HepG2 (cell line): ENCODE results near the gene NOL12. TPM values are rescaled to one million over a fixed set of nuclear protein-coding genes. Genes with fewer than 3 reads are reported as not detected.

ENCODE experiments used
- ARNTL ChIP-seq: sonication (generic); formaldehyde crosslinking; IDR thresholded peaks from 2 replicates; pipeline ENCODE4 v1.4.0; 2020; ENCODE audit warnings: mild to moderate bottlenecking, missing genetic modification reagents
- ATAD3A ChIP-seq: sonication (generic); formaldehyde crosslinking; IDR thresholded peaks from 2 replicates; pipeline ENCODE4 v1.4.0; 2020; ENCODE audit warnings: missing genetic modification reagents
- FOSL1 ChIP-seq: sonication (generic); formaldehyde crosslinking; IDR thresholded peaks from 2 replicates; pipeline ENCODE4 v1.9.0; 2021; ENCODE audit warnings: missing genetic modification reagents, borderline replicate concordance
- GATAD2A ChIP-seq: IDR thresholded peaks from 2 replicates; pipeline ENCODE4 v1.6.1; 2016
- GFI1 ChIP-seq: sonication (generic); formaldehyde crosslinking; IDR thresholded peaks from 2 replicates; pipeline ENCODE4 v1.5.0; 2020; ENCODE audit warnings: missing genetic modification reagents, mild to moderate bottlenecking, borderline replicate concordance
- KDM5A ChIP-seq: fragments of 200-600 bp; sonication (generic); IDR thresholded peaks from 2 replicates; pipeline ENCODE4 v1.7.0; 2018; ENCODE audit warnings: antibody characterized with exemption, mild to moderate bottlenecking, low read length, borderline replicate concordance
- NCOA5 ChIP-seq: sonication (generic); formaldehyde crosslinking; IDR thresholded peaks from 2 replicates; pipeline ENCODE4 v1.4.0; 2020; ENCODE audit warnings: missing genetic modification reagents
- RCOR2 ChIP-seq: IDR thresholded peaks from 2 replicates; pipeline ENCODE4 v1.6.1; 2016; ENCODE audit warnings: missing biosample characterization, missing genetic modification reagents
- RFX3 ChIP-seq: IDR thresholded peaks from 2 replicates; pipeline ENCODE4 v1.6.1; 2016; ENCODE audit warnings: missing biosample characterization, missing genetic modification reagents
- SP1 ChIP-seq, 2 experiments: fragments of 450-650 bp in 1 of 2; sonication (generic) in 1 of 2; formaldehyde crosslinking in 1 of 2; IDR thresholded peaks; 2 replicates each; pipeline versions ENCODE4 v1.4.0 to v1.6.1; 2016 to 2020; ENCODE audit warnings: missing genetic modification reagents in 1 of 2
- STAG1 ChIP-seq: sonication (generic); formaldehyde crosslinking; IDR thresholded peaks from 2 replicates; pipeline ENCODE4 v1.4.0; 2020; ENCODE audit warnings: missing genetic modification reagents
- ZNF138 ChIP-seq: sonication (generic); formaldehyde crosslinking; IDR thresholded peaks from 2 replicates; pipeline ENCODE4 v1.5.0; 2020; ENCODE audit warnings: mild to moderate bottlenecking, low read depth, missing genetic modification reagents
- ZNF253 ChIP-seq: sonication (generic); formaldehyde crosslinking; IDR thresholded peaks from 2 replicates; pipeline ENCODE4 v1.8.0; 2022; ENCODE audit warnings: mild to moderate bottlenecking, missing genetic modification reagents, borderline replicate concordance
- ZNF382 ChIP-seq: sonication (generic); formaldehyde crosslinking; IDR thresholded peaks from 2 replicates; pipeline ENCODE4 v1.5.0; 2020; ENCODE audit warnings: missing genetic modification reagents, mild to moderate bottlenecking, borderline replicate concordance
- ZNF430 ChIP-seq: sonication (generic); formaldehyde crosslinking; IDR thresholded peaks from 2 replicates; pipeline ENCODE4 v1.9.0; 2021; ENCODE audit warnings: mild to moderate bottlenecking, missing genetic modification reagents
- ZNF598 ChIP-seq: sonication (generic); formaldehyde crosslinking; IDR thresholded peaks from 2 replicates; pipeline ENCODE4 v1.5.1; 2020; ENCODE audit warnings: mild to moderate bottlenecking, missing genetic modification reagents, borderline replicate concordance
- ZNF616 ChIP-seq: sonication (generic); formaldehyde crosslinking; IDR thresholded peaks from 2 replicates; pipeline ENCODE4 v1.5.0; 2020; ENCODE audit warnings: low read depth, mild to moderate bottlenecking, missing genetic modification reagents
- ZNF761 ChIP-seq: sonication (generic); formaldehyde crosslinking; conservative IDR thresholded peaks from 2 replicates; pipeline ENCODE4 v1.4.0; 2020; ENCODE audit warnings: mild to moderate bottlenecking, missing genetic modification reagents
- ZNF776 ChIP-seq: sonication (generic); formaldehyde crosslinking; IDR thresholded peaks from 2 replicates; pipeline ENCODE4 v1.4.0; 2020; ENCODE audit warnings: mild to moderate bottlenecking, missing genetic modification reagents
- polyA plus RNA-seq, 8 experiments: library from polyadenylated mRNA; depleted of rRNA in 3 of 8; stranded (reverse) in 7 of 8; unstranded in 1 of 8; fragments of >200 nt; fragmentation: Illumina TruSeq in 4 of 8; extraction: Trizol in 4 of 8; gene quantifications; 2 replicates each; pipeline versions ENCODE4 v1.2.1 to v1.2.3, GENCODE V29; 2011 to 2016; ENCODE audit warnings: low read depth in 4 of 8, missing spikeins in 1 of 8, mixed read lengths in 1 of 8; ENCODE audit not compliant: insufficient read depth in 1 of 8
- total RNA-seq, 5 experiments: library from RNA; depleted of rRNA; stranded (reverse); fragments of >200 nt; fragmentation: Illumina TruSeq; extraction: Trizol; gene quantifications; 2 replicates each; pipeline ENCODE4 v1.2.3, GENCODE V29; 2016; ENCODE audit warnings: low read depth in 1 of 5
- TF ChIP-seq, protein P1 (sequence below): sonication (generic); formaldehyde crosslinking; IDR thresholded peaks from 2 replicates; pipeline ENCODE4 v1.4.0; 2020; ENCODE audit warnings: missing genetic modification reagents, borderline replicate concordance
- TF ChIP-seq, protein P2 (sequence below): sonication (generic); formaldehyde crosslinking; IDR thresholded peaks from 2 replicates; pipeline ENCODE4 v1.4.0; 2020; ENCODE audit warnings: missing genetic modification reagents
- TF ChIP-seq, protein P3 (sequence below): IDR thresholded peaks from 2 replicates; pipeline ENCODE4 v1.6.1; 2016; ENCODE audit warnings: missing biosample characterization, missing genetic modification reagents, low read depth

The NOL12 gene
- total and polyA plus RNA-seq, 2 of the 13 experiments (the other 11 are each of a cell fraction or from before 2014, with no cell fraction given): 14.3 to 31.4 TPM

DNA sequence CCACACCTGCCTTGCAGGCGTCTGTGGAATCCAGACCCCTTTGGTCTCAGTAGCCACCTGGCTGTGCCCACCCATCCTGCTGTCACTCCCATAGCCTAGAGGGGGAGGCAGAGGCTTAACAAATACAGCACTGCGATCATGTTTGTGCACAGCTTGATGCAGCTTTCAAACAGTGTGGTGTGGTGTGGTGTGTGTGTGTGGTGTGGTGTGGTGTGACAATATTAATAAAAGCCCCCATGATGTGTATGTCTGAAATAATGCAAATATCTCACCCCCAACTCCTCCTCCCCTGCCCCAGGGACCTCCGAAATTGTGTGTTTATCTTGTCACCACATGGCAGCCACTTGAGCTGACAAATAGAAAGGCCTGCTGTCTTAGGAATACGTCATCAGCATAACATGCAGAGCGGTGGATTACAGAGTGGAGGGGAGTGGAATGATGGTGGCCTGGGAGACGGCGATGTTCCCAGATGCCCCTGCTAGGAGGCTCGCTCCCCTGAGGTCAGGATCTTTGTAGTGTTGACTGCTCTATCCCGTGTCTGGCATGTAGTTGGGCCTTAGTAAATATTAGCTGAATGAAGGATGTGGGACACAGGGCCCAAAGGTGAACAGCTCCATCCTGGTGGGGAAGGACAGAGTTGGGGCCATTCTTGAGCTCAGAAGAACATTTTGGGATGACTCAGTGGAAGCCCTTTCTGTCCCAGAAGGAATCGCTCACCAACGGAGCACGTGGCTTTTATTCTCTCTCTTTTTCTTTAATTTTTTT is 24.8 kb upstream of the NOL12 start (continued):
- TF ChIP-seq, protein P1, sequence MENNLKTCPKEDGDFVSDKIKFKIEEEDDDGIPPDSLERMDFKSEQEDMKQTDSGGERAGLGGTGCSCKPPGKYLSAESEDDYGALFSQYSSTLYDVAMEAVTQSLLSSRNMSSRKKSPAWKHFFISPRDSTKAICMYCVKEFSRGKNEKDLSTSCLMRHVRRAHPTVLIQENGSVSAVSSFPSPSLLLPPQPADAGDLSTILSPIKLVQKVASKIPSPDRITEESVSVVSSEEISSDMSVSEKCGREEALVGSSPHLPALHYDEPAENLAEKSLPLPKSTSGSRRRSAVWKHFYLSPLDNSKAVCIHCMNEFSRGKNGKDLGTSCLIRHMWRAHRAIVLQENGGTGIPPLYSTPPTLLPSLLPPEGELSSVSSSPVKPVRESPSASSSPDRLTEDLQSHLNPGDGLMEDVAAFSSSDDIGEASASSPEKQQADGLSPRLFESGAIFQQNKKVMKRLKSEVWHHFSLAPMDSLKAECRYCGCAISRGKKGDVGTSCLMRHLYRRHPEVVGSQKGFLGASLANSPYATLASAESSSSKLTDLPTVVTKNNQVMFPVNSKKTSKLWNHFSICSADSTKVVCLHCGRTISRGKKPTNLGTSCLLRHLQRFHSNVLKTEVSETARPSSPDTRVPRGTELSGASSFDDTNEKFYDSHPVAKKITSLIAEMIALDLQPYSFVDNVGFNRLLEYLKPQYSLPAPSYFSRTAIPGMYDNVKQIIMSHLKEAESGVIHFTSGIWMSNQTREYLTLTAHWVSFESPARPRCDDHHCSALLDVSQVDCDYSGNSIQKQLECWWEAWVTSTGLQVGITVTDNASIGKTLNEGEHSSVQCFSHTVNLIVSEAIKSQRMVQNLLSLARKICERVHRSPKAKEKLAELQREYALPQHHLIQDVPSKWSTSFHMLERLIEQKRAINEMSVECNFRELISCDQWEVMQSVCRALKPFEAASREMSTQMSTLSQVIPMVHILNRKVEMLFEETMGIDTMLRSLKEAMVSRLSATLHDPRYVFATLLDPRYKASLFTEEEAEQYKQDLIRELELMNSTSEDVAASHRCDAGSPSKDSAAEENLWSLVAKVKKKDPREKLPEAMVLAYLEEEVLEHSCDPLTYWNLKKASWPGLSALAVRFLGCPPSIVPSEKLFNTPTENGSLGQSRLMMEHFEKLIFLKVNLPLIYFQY: no peak
- TF ChIP-seq, protein P2, sequence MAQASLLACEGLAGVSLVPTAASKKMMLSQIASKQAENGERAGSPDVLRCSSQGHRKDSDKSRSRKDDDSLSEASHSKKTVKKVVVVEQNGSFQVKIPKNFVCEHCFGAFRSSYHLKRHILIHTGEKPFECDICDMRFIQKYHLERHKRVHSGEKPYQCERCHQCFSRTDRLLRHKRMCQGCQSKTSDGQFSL (CRISPR knock-in tag): no peak
- TF ChIP-seq ZNF138 (no peak), FOSL1 (CRISPR knock-in tag) (no peak), STAG1 (CRISPR knock-in tag) (peak; percentile 51), ZNF616 (CRISPR knock-in tag) (no peak), RFX3 (no peak), SP1 (IDR thresholded peaks at IDR 0.05) (no peak), SP1 (CRISPR knock-in tag; IDR thresholded peaks at IDR 0.05) (no peak), ZNF430 (CRISPR knock-in tag) (no peak), GFI1 (0 out of 2 replicates have a peak, but pooled peaks have one; percentile 28), KDM5A (no peak), ZNF382 (no peak), ATAD3A (CRISPR knock-in tag) (no peak), ZNF776 (CRISPR knock-in tag) (no peak), GATAD2A (peak; percentile 73), ZNF253 (no peak), ZNF761 (CRISPR knock-in tag) (no peak), NCOA5 (CRISPR knock-in tag) (no peak), RCOR2 (CRISPR knock-in tag) (peak; percentile 56; the same call in 1 of the 2 replicates), ARNTL (CRISPR knock-in tag) (no peak), ZNF598 (CRISPR knock-in tag) (no peak)
- TF ChIP-seq, protein P3, sequence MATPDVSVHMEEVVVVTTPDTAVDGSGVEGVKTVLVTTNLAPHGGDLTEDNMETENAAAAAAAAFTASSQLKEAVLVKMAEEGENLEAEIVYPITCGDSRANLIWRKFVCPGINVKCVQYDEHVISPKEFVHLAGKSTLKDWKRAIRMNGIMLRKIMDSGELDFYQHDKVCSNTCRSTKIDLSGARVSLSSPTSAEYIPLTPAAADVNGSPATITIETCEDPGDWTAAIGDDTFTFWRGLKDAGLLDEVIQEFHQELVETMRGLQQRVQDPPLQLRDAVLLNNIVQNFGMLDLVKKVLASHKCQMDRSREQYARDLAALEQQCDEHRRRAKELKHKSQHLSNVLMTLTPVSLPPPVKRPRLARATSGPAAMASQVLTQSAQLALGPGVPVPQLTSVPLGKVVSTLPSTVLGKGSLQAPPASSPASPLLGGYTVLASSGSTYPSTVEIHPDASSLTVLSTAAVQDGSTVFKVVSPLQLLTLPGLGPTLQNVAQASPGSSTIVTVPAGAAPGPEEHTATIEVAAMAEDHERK (CRISPR knock-in tag): no peak
